ENCODE measurements around the gene SYNE1.

The SYNE1 gene

DNA sequence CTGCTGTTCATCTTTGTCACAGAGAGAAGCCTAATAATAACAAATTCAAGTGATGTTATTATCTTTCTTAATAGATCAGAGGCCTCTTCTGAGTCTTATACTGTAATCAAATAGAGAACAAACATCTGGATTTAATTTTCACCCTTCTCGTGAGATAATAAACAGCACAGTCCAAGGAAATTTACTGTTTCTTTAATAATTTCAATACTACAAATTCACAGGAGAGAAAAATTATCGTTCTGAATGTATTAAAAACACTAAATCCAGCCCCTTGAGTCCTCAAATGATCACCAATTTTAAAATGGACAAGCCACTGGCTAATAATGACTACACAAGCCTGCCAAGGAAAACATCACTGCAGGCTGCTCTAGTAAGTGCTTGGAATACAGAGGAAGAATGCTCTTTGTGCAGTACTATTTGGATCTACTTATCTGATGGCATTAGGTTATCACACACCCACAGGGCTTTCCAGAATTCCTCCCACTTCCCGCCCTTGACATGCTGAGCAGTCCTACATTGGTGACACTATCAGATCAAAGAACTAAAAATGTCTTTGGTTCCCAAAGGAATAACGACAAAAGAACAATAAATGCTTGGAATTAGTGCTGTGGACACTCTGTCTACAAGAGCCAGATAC lies 38.1 kb downstream of the SYNE1 start:
- Histone ChIP-seq H3K36me3 (ENCODE audit: low read length) (no peaks in the 10 kb centered on the region), H3K9ac (ENCODE audit: low read length) (no peak overlapping the region), H3K9me2 (replicated peaks; ENCODE audit: insufficient read depth, low read length) (no peaks in the 10 kb centered on the region), H3K4me3 (ENCODE audit: insufficient read depth, low read length, poor library complexity, severe bottlenecking) (no peak overlapping the region), H3K27ac (ENCODE audit: low read depth, low read length) (no peak overlapping the region), H2AFZ (ENCODE audit: low read depth, low read length, severe bottlenecking) (no peak overlapping the region), H4K20me1 (ENCODE audit: low read depth, low read length) (no peaks in the 10 kb centered on the region), H3K27me3 (ENCODE audit: low read length) (no peaks in the 10 kb centered on the region), H3F3A (ENCODE audit: insufficient read depth) (no peaks in the 10 kb centered on the region), H3K9me3 (ENCODE audit: insufficient read depth, low read length) (no peaks in the 10 kb centered on the region), H3K4me2 (ENCODE audit: low read depth, low read length, poor library complexity, severe bottlenecking) (no peak overlapping the region), H3K79me2 (ENCODE audit: insufficient read depth, low read length) (no peaks in the 10 kb centered on the region)
- TF ChIP-seq, protein P1, sequence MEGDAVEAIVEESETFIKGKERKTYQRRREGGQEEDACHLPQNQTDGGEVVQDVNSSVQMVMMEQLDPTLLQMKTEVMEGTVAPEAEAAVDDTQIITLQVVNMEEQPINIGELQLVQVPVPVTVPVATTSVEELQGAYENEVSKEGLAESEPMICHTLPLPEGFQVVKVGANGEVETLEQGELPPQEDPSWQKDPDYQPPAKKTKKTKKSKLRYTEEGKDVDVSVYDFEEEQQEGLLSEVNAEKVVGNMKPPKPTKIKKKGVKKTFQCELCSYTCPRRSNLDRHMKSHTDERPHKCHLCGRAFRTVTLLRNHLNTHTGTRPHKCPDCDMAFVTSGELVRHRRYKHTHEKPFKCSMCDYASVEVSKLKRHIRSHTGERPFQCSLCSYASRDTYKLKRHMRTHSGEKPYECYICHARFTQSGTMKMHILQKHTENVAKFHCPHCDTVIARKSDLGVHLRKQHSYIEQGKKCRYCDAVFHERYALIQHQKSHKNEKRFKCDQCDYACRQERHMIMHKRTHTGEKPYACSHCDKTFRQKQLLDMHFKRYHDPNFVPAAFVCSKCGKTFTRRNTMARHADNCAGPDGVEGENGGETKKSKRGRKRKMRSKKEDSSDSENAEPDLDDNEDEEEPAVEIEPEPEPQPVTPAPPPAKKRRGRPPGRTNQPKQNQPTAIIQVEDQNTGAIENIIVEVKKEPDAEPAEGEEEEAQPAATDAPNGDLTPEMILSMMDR (IDR thresholded peaks at IDR 0.05; ENCODE audit: insufficient read depth, low read length, poor library complexity, severe bottlenecking) = no peak
- TF ChIP-seq EZH2phosphoT487 (conservative IDR thresholded peaks at IDR 0.05; ENCODE audit: low read length) = no peak

DNA sequence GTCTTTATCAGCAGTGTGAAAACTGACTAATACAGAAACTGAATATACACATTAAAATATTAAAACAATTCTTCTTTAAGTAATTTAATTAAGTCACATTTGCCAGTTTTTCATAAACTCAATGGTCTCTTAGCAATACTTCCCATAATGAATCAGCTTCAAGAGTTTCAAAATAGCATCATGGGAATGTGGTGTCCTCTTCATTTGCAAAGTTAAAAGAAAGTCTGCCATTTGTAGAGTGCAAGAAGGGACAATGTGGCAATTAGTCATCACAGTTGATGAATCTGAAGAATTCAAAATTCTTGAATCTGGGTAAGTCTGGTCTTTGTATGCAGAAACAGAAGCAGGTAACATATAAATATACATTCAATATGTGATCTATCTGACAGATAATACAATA lies 38.7 kb downstream of the SYNE1 start:
- Histone ChIP-seq H3K27ac (ENCODE audit: low read depth, low read length) (no peak overlapping the region), H3K79me2 (ENCODE audit: insufficient read depth, low read length) (no peaks in the 10 kb centered on the region), H3K9me3 (ENCODE audit: insufficient read depth, low read length) (no peaks in the 10 kb centered on the region), H3K4me3 (ENCODE audit: insufficient read depth, low read length, poor library complexity, severe bottlenecking) (no peak overlapping the region), H3K4me2 (ENCODE audit: low read depth, low read length, poor library complexity, severe bottlenecking) (no peak overlapping the region), H4K20me1 (ENCODE audit: low read depth, low read length) (no peaks in the 10 kb centered on the region), H3F3A (ENCODE audit: insufficient read depth) (no peaks in the 10 kb centered on the region), H3K9ac (ENCODE audit: low read length) (no peak overlapping the region), H3K36me3 (ENCODE audit: low read length) (no peaks in the 10 kb centered on the region), H3K27me3 (ENCODE audit: low read length) (no peaks in the 10 kb centered on the region), H2AFZ (ENCODE audit: low read depth, low read length, severe bottlenecking) (no peak overlapping the region), H3K9me2 (replicated peaks; ENCODE audit: insufficient read depth, low read length) (no peaks in the 10 kb centered on the region)
- TF ChIP-seq, protein P1 (IDR thresholded peaks at IDR 0.05; ENCODE audit: insufficient read depth, low read length, poor library complexity, severe bottlenecking) = no peak
- no peak for TF ChIP-seq EZH2phosphoT487 (conservative IDR thresholded peaks at IDR 0.05; ENCODE audit: low read length)

DNA sequence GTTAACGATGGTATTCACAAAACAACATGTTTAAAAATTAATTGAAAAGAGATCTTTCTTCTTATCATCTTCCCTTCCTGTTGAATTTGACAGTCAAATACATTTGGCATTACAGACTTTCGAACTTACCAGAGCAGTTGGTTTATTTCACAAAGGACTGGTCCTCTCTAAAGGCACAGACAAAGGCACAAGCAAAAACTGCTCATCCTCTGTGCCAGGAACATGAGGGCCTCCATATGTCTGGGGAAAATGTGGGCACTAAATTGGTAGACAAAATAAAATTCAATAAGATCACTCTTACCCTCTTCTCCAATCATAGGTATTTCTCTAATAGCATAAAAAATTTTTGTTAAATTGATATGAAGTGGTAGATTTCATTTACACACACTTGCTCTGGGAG lies 40.4 kb downstream of the SYNE1 start:
- Histone ChIP-seq H3K27ac (ENCODE audit: low read depth, low read length) (no peak overlapping the region), H3K9me3 (ENCODE audit: insufficient read depth, low read length) (no peaks in the 10 kb centered on the region), H3K4me3 (ENCODE audit: insufficient read depth, low read length, poor library complexity, severe bottlenecking) (no peak overlapping the region), H3K36me3 (ENCODE audit: low read length) (no peaks in the 10 kb centered on the region), H3K9ac (ENCODE audit: low read length) (no peak overlapping the region), H3K27me3 (ENCODE audit: low read length) (no peaks in the 10 kb centered on the region), H2AFZ (ENCODE audit: low read depth, low read length, severe bottlenecking) (no peak overlapping the region), H3F3A (ENCODE audit: insufficient read depth) (no peaks in the 10 kb centered on the region), H4K20me1 (ENCODE audit: low read depth, low read length) (no peaks in the 10 kb centered on the region), H3K4me2 (ENCODE audit: low read depth, low read length, poor library complexity, severe bottlenecking) (no peak overlapping the region), H3K9me2 (replicated peaks; ENCODE audit: insufficient read depth, low read length) (no peaks in the 10 kb centered on the region), H3K79me2 (ENCODE audit: insufficient read depth, low read length) (no peaks in the 10 kb centered on the region)
- TF ChIP-seq, protein P1 (IDR thresholded peaks at IDR 0.05; ENCODE audit: insufficient read depth, low read length, poor library complexity, severe bottlenecking) = no peak
- no peak for TF ChIP-seq EZH2phosphoT487 (conservative IDR thresholded peaks at IDR 0.05; ENCODE audit: low read length)

All from SU-DHL-6 (cell line).